ENCODE results near the gene AAGAB. TPM values are rescaled to one million over a fixed set of nuclear protein-coding genes. Genes with fewer than 3 reads are reported as not detected.

AAGAB gene
- total RNA-seq, 1 experiment from 2014 or later, result 40.1 TPM

GRCh38 chr15:67161412-67161811, 93.0 kb downstream of the AAGAB start:
- Histone ChIP-seq H3K23ac (ENCODE audit: insufficient read length, low read depth, low read length) (no peak overlapping the region), H3K18ac (ENCODE audit: insufficient read length, low read depth, low read length) (no peak overlapping the region), H2BK20ac (ENCODE audit: low read depth, low read length, poor library complexity, severe bottlenecking) (no peak overlapping the region), H4K8ac (replicated peaks; ENCODE audit: insufficient read length, low read depth, low read length) (no peak overlapping the region), H3K9ac (ENCODE audit: extremely low read depth, insufficient read length, low read length) (no peak overlapping the region), H2AFZ (ENCODE audit: low read length) (no peak overlapping the region), H3K79me2 (ENCODE audit: insufficient read depth, low read length) (no peaks in the 10 kb centered on the region), H3K27me3 (ENCODE audit: insufficient read depth, low read length) (no peaks in the 10 kb centered on the region), H3K14ac (ENCODE audit: insufficient read depth, low read length) (no peak overlapping the region), H3K9me3 (ENCODE audit: control insufficient read depth, low read depth, low read length) (no peaks in the 10 kb centered on the region), H3T11ph (ENCODE audit: low read length) (no peak overlapping the region), H2BK120ac (ENCODE audit: low read depth, low read length, poor library complexity, severe bottlenecking) (no peak overlapping the region), H4K20me1 (ENCODE audit: control insufficient read depth, insufficient read depth, insufficient read length) (no peaks in the 10 kb centered on the region), H3K4ac (ENCODE audit: low read depth, low read length) (no peak overlapping the region), H4K91ac (ENCODE audit: insufficient read length, low read depth, low read length) (no peak overlapping the region), H2AK5ac (ENCODE audit: insufficient read length, low read length) (no peak overlapping the region), H2BK15ac (ENCODE audit: low read depth, low read length) (no peak overlapping the region), H3K4me1 (ENCODE audit: insufficient read depth, low read length) (peaks cover 5% of the 10 kb centered on the region; the same call in 1 of the 2 replicates), H3K4me2 (ENCODE audit: insufficient read depth, insufficient read length, low read length) (no peak overlapping the region), H3K56ac (ENCODE audit: insufficient read length, low read depth, low read length) (no peak overlapping the region), H3K27ac (ENCODE audit: insufficient read length, low read depth, low read length) (no peak overlapping the region), H3K79me1 (ENCODE audit: insufficient read depth, low read depth, low read length, poor library complexity, severe bottlenecking) (no peaks in the 10 kb centered on the region), H4K5ac (ENCODE audit: insufficient read length, low read depth, low read length) (no peak overlapping the region), H2BK5ac (ENCODE audit: insufficient read length, low read length) (no peak overlapping the region), H3K23me2 (ENCODE audit: insufficient read length, low read depth, low read length, poor library complexity, severe bottlenecking) (no peaks in the 10 kb centered on the region), H2BK12ac (ENCODE audit: insufficient read length, low read depth, low read length) (no peak overlapping the region)
- TF ChIP-seq, protein P1, sequence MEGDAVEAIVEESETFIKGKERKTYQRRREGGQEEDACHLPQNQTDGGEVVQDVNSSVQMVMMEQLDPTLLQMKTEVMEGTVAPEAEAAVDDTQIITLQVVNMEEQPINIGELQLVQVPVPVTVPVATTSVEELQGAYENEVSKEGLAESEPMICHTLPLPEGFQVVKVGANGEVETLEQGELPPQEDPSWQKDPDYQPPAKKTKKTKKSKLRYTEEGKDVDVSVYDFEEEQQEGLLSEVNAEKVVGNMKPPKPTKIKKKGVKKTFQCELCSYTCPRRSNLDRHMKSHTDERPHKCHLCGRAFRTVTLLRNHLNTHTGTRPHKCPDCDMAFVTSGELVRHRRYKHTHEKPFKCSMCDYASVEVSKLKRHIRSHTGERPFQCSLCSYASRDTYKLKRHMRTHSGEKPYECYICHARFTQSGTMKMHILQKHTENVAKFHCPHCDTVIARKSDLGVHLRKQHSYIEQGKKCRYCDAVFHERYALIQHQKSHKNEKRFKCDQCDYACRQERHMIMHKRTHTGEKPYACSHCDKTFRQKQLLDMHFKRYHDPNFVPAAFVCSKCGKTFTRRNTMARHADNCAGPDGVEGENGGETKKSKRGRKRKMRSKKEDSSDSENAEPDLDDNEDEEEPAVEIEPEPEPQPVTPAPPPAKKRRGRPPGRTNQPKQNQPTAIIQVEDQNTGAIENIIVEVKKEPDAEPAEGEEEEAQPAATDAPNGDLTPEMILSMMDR (conservative IDR thresholded peaks at IDR 0.05), result no peak
- DNase-seq, result no peak
- H3K4me3 Mint-ChIP-seq, result no peak overlapping the region
- WGBS (ENCODE audit: extremely low coverage, insufficient read length, low lambda C conversion rate), result no CpG with 5 or more reads among the region's 5 CpGs
- peaks cover 0 to 5% (median under 1%) of the 10 kb centered on the region in 3 experiments; a peak in 4 of 7 replicates for H3K36me3 Mint-ChIP-seq (ENCODE audit: insufficient read depth in 1 of 3, low read depth in 3 of 3)
- peaks cover 28 to 35% of the 10 kb centered on the region in 2 experiments for H3K4me1 Mint-ChIP-seq
- peak overlapping the region in 1 of 3 experiments; percentile 44; a peak in 1 of 7 replicates for H3K27ac Mint-ChIP-seq
- no peaks in the 10 kb centered on the region; a peak in 1 of 5 replicates for H3K9me3 Mint-ChIP-seq
- no peaks in the 10 kb centered on the region; the same call in 1 of the 2 replicates for H3K27me3 Mint-ChIP-seq (ENCODE audit: low read depth)
